ENCODE measurements around the gene RCC2.

RCC2 gene

GRCh38 chr1:17442841-17443240, 3.4 kb upstream of the RCC2 start:
- no peak for DNase-seq (ENCODE audit: low spot score)

GRCh38 chr1:17441993-17442357, 2.5 kb upstream of the RCC2 start:
- DNase-seq (ENCODE audit: low spot score) = no peak

GRCh38 chr1:17441265-17441992, 2.0 kb upstream of the RCC2 start:
- no peak for DNase-seq (ENCODE audit: low spot score)

GRCh38 chr1:17440827-17441168, 1.3 kb upstream of the RCC2 start:
- no peak for DNase-seq (ENCODE audit: low spot score)

- DNase-seq (ENCODE audit: low spot score) = no peak
These were observed 773 bp upstream of the RCC2 start for GRCh38 chr1:17440074-17440826.

- peak; percentile 67 for DNase-seq (ENCODE audit: low spot score)
These were observed 893 bp downstream of the RCC2 start for GRCh38 chr1:17438318-17439249.

GRCh38 chr1:17437580-17438317, 1.7 kb downstream of the RCC2 start:
- DNase-seq (ENCODE audit: low spot score) = peak; percentile 87

- DNase-seq (ENCODE audit: low spot score) = no peak
These were observed 2.3 kb downstream of the RCC2 start for GRCh38 chr1:17437260-17437579.

GRCh38 chr1:17436380-17437174, 2.9 kb downstream of the RCC2 start:
- DNase-seq (ENCODE audit: low spot score) = no peak

GRCh38 chr1:17434601-17435000, 4.9 kb downstream of the RCC2 start:
- no peak for DNase-seq (ENCODE audit: low spot score)

GRCh38 chr1:17434016-17434415, 5.5 kb downstream of the RCC2 start:
- DNase-seq (ENCODE audit: low spot score) = no peak

- DNase-seq (ENCODE audit: low spot score) = no peak
These were observed 6.2 kb downstream of the RCC2 start for GRCh38 chr1:17433261-17433660.

GRCh38 chr1:17432412-17432811, 7.1 kb downstream of the RCC2 start:
- no peak for DNase-seq (ENCODE audit: low spot score)

GRCh38 chr1:17429183-17429582, 10.3 kb downstream of the RCC2 start:
- DNase-seq (ENCODE audit: low spot score) = no peak

- DNase-seq (ENCODE audit: low spot score) = no peak
These were observed 11.5 kb downstream of the RCC2 start for GRCh38 chr1:17427696-17428660.

GRCh38 chr1:17425806-17426600, 13.5 kb downstream of the RCC2 start:
- DNase-seq (ENCODE audit: low spot score) = no peak

GRCh38 chr1:17423781-17424245, 15.7 kb downstream of the RCC2 start:
- no peak for DNase-seq (ENCODE audit: low spot score)

- no peak for DNase-seq (ENCODE audit: low spot score)
These were observed 17.0 kb downstream of the RCC2 start for GRCh38 chr1:17422461-17422860.

- DNase-seq (ENCODE audit: low spot score) = no peak
These were observed 19.0 kb downstream of the RCC2 start for GRCh38 chr1:17420391-17420918.
